Loucy (cell line): ENCODE data around the gene ZNF320.

ENCODE experiments used
- EZH2phosphoT487 ChIP-seq: fragments of 200-600 bp; IDR thresholded peaks from 2 replicates; pipeline ENCODE4 v1.6.1; 2018; ENCODE audit warnings: antibody characterized with exemption, mild to moderate bottlenecking, moderate library complexity, borderline replicate concordance
- TF ChIP-seq, protein P1 (sequence below): fragments of 200-600 bp; sonication (generic); conservative IDR thresholded peaks from 2 replicates; pipeline ENCODE4 v1.5.1; 2014; ENCODE audit warnings: mild to moderate bottlenecking, antibody characterized with exemption, low read length

DNA sequence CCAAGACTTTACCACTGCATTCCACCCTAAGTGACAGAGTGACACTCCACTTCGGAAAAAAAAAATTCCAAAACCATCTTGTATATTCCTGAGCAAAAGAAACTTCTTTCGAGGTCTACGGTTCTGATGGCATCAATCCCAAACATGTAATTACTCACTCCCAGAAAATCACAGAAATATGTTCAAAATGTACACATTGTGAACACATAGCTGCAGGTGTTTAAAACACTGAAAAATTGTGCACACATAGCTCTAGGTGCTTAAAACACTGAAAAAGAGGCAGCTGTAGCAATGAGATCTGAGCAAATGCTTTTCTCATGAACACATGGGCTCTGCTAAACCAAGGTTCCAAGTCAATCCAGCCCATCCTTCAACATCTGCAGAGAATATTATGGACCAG is 26.0 kb downstream of the ZNF320 start:
- TF ChIP-seq, protein P1, sequence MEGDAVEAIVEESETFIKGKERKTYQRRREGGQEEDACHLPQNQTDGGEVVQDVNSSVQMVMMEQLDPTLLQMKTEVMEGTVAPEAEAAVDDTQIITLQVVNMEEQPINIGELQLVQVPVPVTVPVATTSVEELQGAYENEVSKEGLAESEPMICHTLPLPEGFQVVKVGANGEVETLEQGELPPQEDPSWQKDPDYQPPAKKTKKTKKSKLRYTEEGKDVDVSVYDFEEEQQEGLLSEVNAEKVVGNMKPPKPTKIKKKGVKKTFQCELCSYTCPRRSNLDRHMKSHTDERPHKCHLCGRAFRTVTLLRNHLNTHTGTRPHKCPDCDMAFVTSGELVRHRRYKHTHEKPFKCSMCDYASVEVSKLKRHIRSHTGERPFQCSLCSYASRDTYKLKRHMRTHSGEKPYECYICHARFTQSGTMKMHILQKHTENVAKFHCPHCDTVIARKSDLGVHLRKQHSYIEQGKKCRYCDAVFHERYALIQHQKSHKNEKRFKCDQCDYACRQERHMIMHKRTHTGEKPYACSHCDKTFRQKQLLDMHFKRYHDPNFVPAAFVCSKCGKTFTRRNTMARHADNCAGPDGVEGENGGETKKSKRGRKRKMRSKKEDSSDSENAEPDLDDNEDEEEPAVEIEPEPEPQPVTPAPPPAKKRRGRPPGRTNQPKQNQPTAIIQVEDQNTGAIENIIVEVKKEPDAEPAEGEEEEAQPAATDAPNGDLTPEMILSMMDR, result no peak
- no peak for TF ChIP-seq EZH2phosphoT487
